Endothelial cell (in vitro differentiated cells): ENCODE data around the gene TRABD2B. TPM values are rescaled to one million over a fixed set of nuclear protein-coding genes. Genes with fewer than 3 reads are reported as not detected.

ENCODE experiments used
- DNase-seq: peaks from one replicate; pipeline ENCODE4 v3.0.0; 2021; ENCODE audit warnings: low spot score
- H3K27ac Mint-ChIP-seq: one replicate; pipeline ENCODE4 v1.8.0; 2021; ENCODE audit warnings: mixed read lengths, inconsistent platforms; ENCODE audit not compliant: unreplicated experiment
- H3K27me3 Mint-ChIP-seq: one replicate; pipeline ENCODE4 v1.8.0; 2021; ENCODE audit warnings: mild to moderate bottlenecking, moderate library complexity, mixed read lengths, inconsistent platforms; ENCODE audit not compliant: unreplicated experiment
- H3K36me3 Mint-ChIP-seq: one replicate; pipeline ENCODE4 v1.8.0; 2021; ENCODE audit warnings: mild to moderate bottlenecking, low read depth, mixed read lengths, inconsistent platforms; ENCODE audit not compliant: unreplicated experiment
- H3K4me1 Mint-ChIP-seq: one replicate; pipeline ENCODE4 v1.8.0; 2021; ENCODE audit warnings: mild to moderate bottlenecking, mixed read lengths, inconsistent platforms; ENCODE audit not compliant: unreplicated experiment
- H3K4me3 Mint-ChIP-seq: one replicate; pipeline ENCODE4 v1.8.0; 2021; ENCODE audit warnings: mild to moderate bottlenecking, mixed read lengths, inconsistent platforms; ENCODE audit not compliant: unreplicated experiment
- H3K9me3 Mint-ChIP-seq: one replicate; pipeline ENCODE4 v1.8.0; 2021; ENCODE audit warnings: mixed read lengths, inconsistent platforms; ENCODE audit not compliant: unreplicated experiment
- total RNA-seq: library from RNA; stranded (reverse); fragmentation: NEBNext Ultra II Directional; extraction: Animal tissue kit (Norgen Biotek cat#: 25700); gene quantifications from one replicate; pipeline ENCODE4 v1.2.1, GENCODE V29; 2021; ENCODE audit not compliant: unreplicated experiment
- TF ChIP-seq, protein P1 (sequence below): fragments of 200-600 bp; sonication (generic); IDR thresholded peaks from one replicate; pipeline ENCODE4 v1.5.0; 2021; ENCODE audit warnings: antibody characterized with exemption; ENCODE audit not compliant: unreplicated experiment

The TRABD2B gene
- total RNA-seq, 1 donor from 2014 or later, result 1.0 TPM

DNA sequence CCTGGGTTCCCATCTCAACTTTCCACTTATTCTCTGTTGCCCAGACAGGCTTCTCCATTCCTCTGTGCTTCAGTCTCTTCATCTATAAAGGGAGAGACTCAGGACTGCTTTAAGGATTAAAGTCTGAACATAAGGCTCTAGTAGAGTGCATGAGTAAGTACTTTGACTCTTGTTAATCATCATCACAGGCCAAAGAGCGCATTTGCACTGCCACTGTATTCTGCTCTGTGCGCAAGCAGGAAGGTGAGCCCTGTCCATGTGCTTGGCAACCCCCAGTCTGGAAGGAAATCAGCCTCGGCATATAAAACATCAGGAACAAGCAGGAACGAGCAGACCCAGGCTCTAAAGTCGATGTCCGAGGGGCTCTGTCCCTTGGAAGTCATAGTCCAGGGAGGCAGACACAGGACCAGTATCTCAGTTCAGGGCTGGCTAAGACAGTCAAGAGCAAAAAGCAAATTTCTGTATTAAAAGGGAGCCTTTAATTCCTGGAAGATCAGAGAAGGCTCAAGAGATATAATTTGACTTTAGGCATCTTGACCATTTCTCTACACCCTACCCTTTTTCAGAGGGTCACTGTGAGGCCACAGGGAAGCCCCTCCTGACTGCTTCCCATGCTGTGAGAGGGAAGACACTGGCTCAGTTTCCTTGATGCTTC is 131.2 kb downstream of the TRABD2B start:
- no peak for DNase-seq
- TF ChIP-seq, protein P1, sequence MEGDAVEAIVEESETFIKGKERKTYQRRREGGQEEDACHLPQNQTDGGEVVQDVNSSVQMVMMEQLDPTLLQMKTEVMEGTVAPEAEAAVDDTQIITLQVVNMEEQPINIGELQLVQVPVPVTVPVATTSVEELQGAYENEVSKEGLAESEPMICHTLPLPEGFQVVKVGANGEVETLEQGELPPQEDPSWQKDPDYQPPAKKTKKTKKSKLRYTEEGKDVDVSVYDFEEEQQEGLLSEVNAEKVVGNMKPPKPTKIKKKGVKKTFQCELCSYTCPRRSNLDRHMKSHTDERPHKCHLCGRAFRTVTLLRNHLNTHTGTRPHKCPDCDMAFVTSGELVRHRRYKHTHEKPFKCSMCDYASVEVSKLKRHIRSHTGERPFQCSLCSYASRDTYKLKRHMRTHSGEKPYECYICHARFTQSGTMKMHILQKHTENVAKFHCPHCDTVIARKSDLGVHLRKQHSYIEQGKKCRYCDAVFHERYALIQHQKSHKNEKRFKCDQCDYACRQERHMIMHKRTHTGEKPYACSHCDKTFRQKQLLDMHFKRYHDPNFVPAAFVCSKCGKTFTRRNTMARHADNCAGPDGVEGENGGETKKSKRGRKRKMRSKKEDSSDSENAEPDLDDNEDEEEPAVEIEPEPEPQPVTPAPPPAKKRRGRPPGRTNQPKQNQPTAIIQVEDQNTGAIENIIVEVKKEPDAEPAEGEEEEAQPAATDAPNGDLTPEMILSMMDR, result no peak
- Mint-ChIP-seq H3K9me3 (no peaks in the 10 kb centered on the region), H3K4me1 (peaks cover 34% of the 10 kb centered on the region), H3K27me3 (peaks cover 11% of the 10 kb centered on the region), H3K27ac (no peak overlapping the region), H3K4me3 (no peak overlapping the region), H3K36me3 (no peaks in the 10 kb centered on the region)

DNA sequence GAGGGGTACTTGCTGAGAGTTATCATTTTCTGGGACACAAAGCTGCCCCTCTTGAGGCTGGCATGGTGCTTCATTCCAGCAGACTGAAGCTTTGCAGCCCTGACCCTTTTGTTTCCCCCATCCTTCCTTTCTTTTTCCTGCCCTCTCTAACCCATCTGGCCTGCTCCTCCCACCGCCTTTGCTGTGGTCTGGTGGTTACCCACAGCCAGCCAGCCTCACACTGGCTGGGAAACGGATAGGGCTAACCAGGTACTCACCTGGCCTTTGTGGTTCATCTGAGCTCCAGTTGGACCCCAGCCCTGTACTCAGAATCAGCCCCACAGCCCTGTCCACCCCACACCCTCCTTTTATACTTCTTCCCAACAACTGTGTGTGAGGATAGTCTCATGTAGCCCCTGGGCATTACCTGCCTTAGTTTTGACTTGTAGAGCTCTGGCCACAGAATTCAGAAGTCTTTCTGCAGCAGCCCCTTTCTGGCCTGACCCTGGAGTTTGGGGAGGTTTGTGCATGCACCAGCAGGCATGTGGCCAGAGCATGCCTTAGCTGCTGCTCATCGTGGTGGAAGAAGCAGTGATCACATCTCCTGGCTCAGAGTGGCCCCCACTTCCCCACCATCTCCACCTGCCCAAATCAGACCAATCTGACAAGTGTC is 138.0 kb downstream of the TRABD2B start:
- H3K4me1 Mint-ChIP-seq, result peaks cover 21% of the 10 kb centered on the region
- H3K4me3 Mint-ChIP-seq, result no peak overlapping the region
- TF ChIP-seq, protein P1, result no peak
- no peaks in the 10 kb centered on the region for H3K36me3 Mint-ChIP-seq
- no peak overlapping the region for H3K27ac Mint-ChIP-seq
- H3K9me3 Mint-ChIP-seq, result no peaks in the 10 kb centered on the region
- no peak for DNase-seq
- peaks cover 4% of the 10 kb centered on the region for H3K27me3 Mint-ChIP-seq

DNA sequence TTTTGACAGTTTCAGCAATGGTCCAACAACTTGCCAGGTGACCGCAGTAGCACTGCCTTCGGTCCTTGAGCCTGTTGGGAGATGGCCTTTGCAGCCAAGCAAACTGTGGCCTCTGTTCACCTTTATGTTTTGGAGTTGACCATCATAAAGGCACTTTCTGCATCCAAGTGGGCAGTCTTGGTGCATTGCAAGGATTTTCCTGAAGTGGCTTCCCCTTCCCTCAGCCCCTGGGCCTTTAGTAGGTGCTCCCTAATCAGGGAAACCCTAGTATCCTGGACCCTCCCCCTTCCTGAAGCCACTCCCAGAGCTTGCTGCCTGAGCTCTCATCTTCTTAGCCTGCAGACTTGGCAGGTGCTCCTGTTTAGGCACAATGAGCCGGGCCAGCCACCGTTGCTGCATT is 140.2 kb downstream of the TRABD2B start:
- H3K4me3 Mint-ChIP-seq, result no peak overlapping the region
- H3K36me3 Mint-ChIP-seq, result no peaks in the 10 kb centered on the region
- no peak overlapping the region for H3K27ac Mint-ChIP-seq
- peaks cover 4% of the 10 kb centered on the region for H3K27me3 Mint-ChIP-seq
- H3K4me1 Mint-ChIP-seq, result peaks cover 21% of the 10 kb centered on the region
- TF ChIP-seq, protein P1, result no peak
- no peak for DNase-seq
- H3K9me3 Mint-ChIP-seq, result no peaks in the 10 kb centered on the region

DNA sequence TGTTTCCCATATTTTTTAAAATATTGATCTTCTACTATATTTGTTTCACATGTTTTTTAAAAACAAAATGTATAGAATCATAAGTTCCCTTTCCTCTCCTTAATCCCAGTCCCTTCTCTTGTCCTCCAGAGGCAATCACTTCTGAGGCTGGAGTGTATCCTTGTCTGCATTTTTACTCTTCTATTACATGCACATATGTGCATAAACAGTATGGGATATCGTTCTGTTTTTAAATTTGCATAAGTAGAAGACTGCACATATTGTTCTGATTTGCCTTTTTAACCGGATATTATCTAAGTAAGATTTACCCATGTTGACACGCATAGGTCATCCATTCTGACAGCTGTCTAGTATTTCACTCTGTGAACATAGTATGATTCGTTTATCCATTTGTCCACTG is 142.0 kb downstream of the TRABD2B start:
- TF ChIP-seq, protein P1, result no peak
- peaks cover 15% of the 10 kb centered on the region for H3K4me1 Mint-ChIP-seq
- peaks cover under 1% of the 10 kb centered on the region for H3K27me3 Mint-ChIP-seq
- DNase-seq, result no peak
- no peak overlapping the region for H3K27ac Mint-ChIP-seq
- no peaks in the 10 kb centered on the region for H3K9me3 Mint-ChIP-seq
- H3K36me3 Mint-ChIP-seq, result no peaks in the 10 kb centered on the region
- H3K4me3 Mint-ChIP-seq, result no peak overlapping the region

DNA sequence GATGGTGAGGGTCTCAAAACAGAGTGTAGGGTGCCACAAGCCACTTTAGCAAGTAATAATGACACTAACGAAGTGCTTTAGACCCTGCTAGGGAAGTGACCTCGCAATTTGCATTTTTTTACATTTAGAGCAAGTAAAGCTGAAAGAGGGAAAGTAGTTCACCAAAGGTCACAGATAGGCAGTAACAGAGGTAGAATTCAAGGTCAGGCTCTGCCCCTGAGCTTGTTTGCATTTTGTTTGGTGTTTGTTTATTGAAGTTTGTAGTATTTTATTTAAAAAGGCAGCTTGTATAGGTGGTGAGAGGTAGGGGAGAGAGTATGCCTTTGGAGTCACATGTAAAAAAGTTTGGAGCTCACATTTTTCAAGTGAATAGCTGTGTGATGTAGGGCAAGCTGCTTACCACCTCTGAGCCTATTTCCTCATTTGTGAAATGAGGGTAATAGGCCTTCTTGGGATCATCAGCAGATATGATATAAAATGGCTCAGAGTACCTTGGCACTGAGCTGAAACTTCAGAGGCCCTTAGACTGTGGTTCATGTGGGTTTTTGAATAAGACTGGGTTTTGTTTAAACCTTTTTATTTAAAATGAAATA is 142.5 kb downstream of the TRABD2B start:
- TF ChIP-seq, protein P1, result no peak
- peaks cover 13% of the 10 kb centered on the region for H3K4me1 Mint-ChIP-seq
- DNase-seq, result no peak
- H3K36me3 Mint-ChIP-seq, result no peaks in the 10 kb centered on the region
- H3K9me3 Mint-ChIP-seq, result no peaks in the 10 kb centered on the region
- H3K4me3 Mint-ChIP-seq, result no peak overlapping the region
- no peaks in the 10 kb centered on the region for H3K27me3 Mint-ChIP-seq
- H3K27ac Mint-ChIP-seq, result no peak overlapping the region
